GM18505 (cell line): ENCODE results near the gene ANGPT4.

Source experiments
- ATAC-seq: cut with Tn5 transposase; IDR thresholded peaks from one replicate; pipeline ENCODE4 v1.9.1; 2021; ENCODE audit not compliant: unreplicated experiment
- POLR2A ChIP-seq: IDR thresholded peaks from 4 replicates; pipeline ENCODE4 v1.6.1; 2011; ENCODE audit warnings: borderline replicate concordance; ENCODE audit not compliant: insufficient read depth, insufficient read length; ENCODE audit errors: extremely low read depth

Gene ANGPT4

GRCh38 chr20:889106-889505 lies 27.0 kb downstream of the ANGPT4 start:
- no peak for TF ChIP-seq POLR2A
- no peak for ATAC-seq

- no peak for TF ChIP-seq POLR2A
- no peak for ATAC-seq
Observed at GRCh38 chr20:888057-888456, 28.1 kb downstream of the ANGPT4 start.

GRCh38 chr20:887137-887536 lies 29.0 kb downstream of the ANGPT4 start:
- TF ChIP-seq POLR2A, result no peak
- no peak for ATAC-seq

- no peak for ATAC-seq
- no peak for TF ChIP-seq POLR2A
Observed at GRCh38 chr20:884983-885952, 30.9 kb downstream of the ANGPT4 start.

GRCh38 chr20:881783-882144 lies 34.4 kb downstream of the ANGPT4 start:
- no peak for TF ChIP-seq POLR2A
- no peak for ATAC-seq

- no peak for TF ChIP-seq POLR2A
- ATAC-seq, result no peak
Observed at GRCh38 chr20:881051-881782, 34.9 kb downstream of the ANGPT4 start.

GRCh38 chr20:879626-880025 lies 36.5 kb downstream of the ANGPT4 start:
- no peak for TF ChIP-seq POLR2A
- no peak for ATAC-seq

GRCh38 chr20:878511-879307 lies 37.4 kb downstream of the ANGPT4 start:
- TF ChIP-seq POLR2A, result no peak
- ATAC-seq, result no peak

GRCh38 chr20:877814-878213 lies 38.3 kb downstream of the ANGPT4 start:
- ATAC-seq, result no peak

GRCh38 chr20:875115-875514 lies 41.0 kb downstream of the ANGPT4 start:
- ATAC-seq, result no peak
- TF ChIP-seq POLR2A, result no peak

More at GRCh38 chr20:877814-878213, 38.3 kb downstream of the ANGPT4 start:
- no peak for TF ChIP-seq POLR2A

GRCh38 chr20:873875-874607 lies 42.1 kb downstream of the ANGPT4 start:
- no peak for TF ChIP-seq POLR2A
- ATAC-seq, result no peak

GRCh38 chr20:872855-873520 lies 43.1 kb downstream of the ANGPT4 start:
- no peak for ATAC-seq
- TF ChIP-seq POLR2A, result no peak
